Activated CD8-positive, alpha-beta T cell treated with anti-CD3 and anti-CD28 coated beads, Interleukin-2, amount 10 ng/mL, durations not matched to agents 7 days and 5 days (primary cell): Measurements from ENCODE around the gene GFOD2. TPM values are rescaled to one million over a fixed set of nuclear protein-coding genes. Genes with fewer than 3 reads are reported as not detected.

Experiments
- ATAC-seq: fragments of 150-1000 bp; cut with Tn5 transposase; one replicate; pipeline ENCODE4 v1.10.0; 2021; ENCODE audit warnings: moderate library complexity
- CTCF ChIA-PET: fragments of 350-600 bp; sonication (Branson Sonifier 250); formaldehyde crosslinking; loops from one replicate; lab custom pipeline; 2021; ENCODE audit warnings: antibody characterized with exemption; lab: Charles Lee
- POLR2A ChIA-PET: fragments of 350-600 bp; sonication (Branson Sonifier 250); formaldehyde crosslinking; loops from one replicate; lab custom pipeline; 2021; ENCODE audit warnings: antibody characterized with exemption; lab: Charles Lee
- DNase-seq: peaks from one replicate; pipeline ENCODE4 v3.0.0-alpha.2; 2020
- H3K27ac Mint-ChIP-seq: one replicate; pipeline ENCODE4 v1.8.0; 2021; ENCODE audit warnings: mild to moderate bottlenecking, mixed read lengths
- H3K27me3 Mint-ChIP-seq: one replicate; pipeline ENCODE4 v1.8.0; 2021; ENCODE audit warnings: low read depth, mixed read lengths
- H3K36me3 Mint-ChIP-seq: one replicate; pipeline ENCODE4 v1.8.0; 2021; ENCODE audit warnings: low read depth, mixed read lengths
- H3K4me1 Mint-ChIP-seq: one replicate; pipeline ENCODE4 v1.8.0; 2021; ENCODE audit warnings: low read depth, mixed read lengths
- H3K4me3 Mint-ChIP-seq: one replicate; pipeline ENCODE4 v1.8.0; 2021; ENCODE audit warnings: mild to moderate bottlenecking, mixed read lengths
- H3K9me3 Mint-ChIP-seq: one replicate; pipeline ENCODE4 v1.8.0; 2022; ENCODE audit warnings: mixed read lengths; ENCODE audit not compliant: insufficient read depth
- total RNA-seq, 2 experiments: library from RNA; stranded (reverse); gene quantifications; one replicate each; pipeline ENCODE4 v1.2.3, GENCODE V29; 2021

The GFOD2 gene
- total RNA-seq, 2 experiments from 2014 or later = 12.5 to 14.0 TPM

- peak overlapping the region; percentile 19 for H3K27ac Mint-ChIP-seq
- peak; percentile 53 for ATAC-seq
Observed at GRCh38 chr16:67718668-67719047, 458 bp downstream of the GFOD2 start.

DNA sequence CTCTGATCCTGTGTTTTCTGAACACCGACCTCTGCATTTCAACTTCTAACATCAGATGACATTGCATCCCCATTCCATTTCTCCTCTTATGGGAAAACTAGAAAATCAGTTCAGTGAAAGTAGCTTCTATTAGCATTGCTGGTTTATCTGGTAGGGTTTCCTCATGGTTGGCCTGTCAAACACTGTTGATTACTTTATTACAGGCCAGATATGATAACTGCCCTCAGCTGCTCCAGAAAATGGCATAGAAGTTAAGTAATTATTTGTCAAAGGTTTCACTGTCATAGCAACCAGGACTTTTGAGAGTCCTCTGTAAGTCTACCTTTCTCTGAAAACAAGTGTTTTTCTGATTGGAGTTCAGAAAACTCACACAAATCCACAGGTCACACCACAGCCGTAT, 3.0 kb downstream of the GFOD2 start:
- ChIA-PET POLR2A (interaction anchor here (0.6 kb wide), 1 partner anchor 149 kb away, joined by 3 read pairs; no protein-coding TSS in a partner anchor), CTCF (interaction anchor here (1.3 to 1.7 kb wide), 5 partner anchors 11 to 234 kb away, joined by 3 to 4 read pairs (median 3); no protein-coding TSS in a partner anchor)
- no peak for DNase-seq
- Mint-ChIP-seq H3K36me3 (peaks cover 7% of the 10 kb centered on the region), H3K27ac (no peak overlapping the region), H3K4me1 (peaks cover 29% of the 10 kb centered on the region), H3K9me3 (no peaks in the 10 kb centered on the region), H3K4me3 (no peak overlapping the region), H3K27me3 (no peaks in the 10 kb centered on the region)
- ATAC-seq = no peak

More at GRCh38 chr16:67718668-67719047, 458 bp downstream of the GFOD2 start:
- Mint-ChIP-seq H3K4me1 (peaks cover 31% of the 10 kb centered on the region), H3K36me3 (peaks cover 7% of the 10 kb centered on the region), H3K27me3 (no peaks in the 10 kb centered on the region), H3K9me3 (no peaks in the 10 kb centered on the region), H3K4me3 (peak overlapping the region; percentile 99)
- peak; percentile 51 for DNase-seq
- CTCF ChIA-PET = interaction anchor here (0.9 to 2.1 kb wide), 16 partner anchors 42 to 273 kb away, joined by 3 to 13 read pairs (median 4); partner anchors contain the start of genes CARMIL2, CTCF, RANBP10 and TSNAXIP1
- POLR2A ChIA-PET = interaction anchor here (0.5 to 2.3 kb wide), 15 partner anchors 10 to 237 kb away, joined by 3 to 10 read pairs (median 3); partner anchors contain the start of genes ATP6V0D1, RANBP10 and TSNAXIP1

GRCh38 chr16:67714522-67714921, 4.6 kb downstream of the GFOD2 start:
- no peak for ATAC-seq
- peaks cover 7% of the 10 kb centered on the region for H3K36me3 Mint-ChIP-seq
- ChIA-PET CTCF (interaction anchor here (0.9 to 1.9 kb wide), 4 partner anchors 42 to 326 kb away, joined by 3 to 8 read pairs (median 5); no protein-coding TSS in a partner anchor), POLR2A (no interaction called here)
- H3K9me3 Mint-ChIP-seq = no peaks in the 10 kb centered on the region
- no peak for DNase-seq
- no peak overlapping the region for H3K27ac Mint-ChIP-seq
- H3K27me3 Mint-ChIP-seq = no peaks in the 10 kb centered on the region
- H3K4me1 Mint-ChIP-seq = peaks cover 16% of the 10 kb centered on the region
- no peak overlapping the region for H3K4me3 Mint-ChIP-seq

- H3K27me3 Mint-ChIP-seq = no peaks in the 10 kb centered on the region
- DNase-seq = no peak
- H3K27ac Mint-ChIP-seq = no peak overlapping the region
- peaks cover 16% of the 10 kb centered on the region for H3K4me1 Mint-ChIP-seq
- H3K36me3 Mint-ChIP-seq = peaks cover 7% of the 10 kb centered on the region
- H3K9me3 Mint-ChIP-seq = no peaks in the 10 kb centered on the region
- no peak overlapping the region for H3K4me3 Mint-ChIP-seq
- POLR2A ChIA-PET = no interaction called here
- ATAC-seq = no peak
- CTCF ChIA-PET = interaction anchor here (0.7 to 1.9 kb wide), 4 partner anchors 41 to 327 kb away, joined by 3 to 8 read pairs (median 6); no protein-coding TSS in a partner anchor
Observed at GRCh38 chr16:67713647-67714273, 5.4 kb downstream of the GFOD2 start.

DNA sequence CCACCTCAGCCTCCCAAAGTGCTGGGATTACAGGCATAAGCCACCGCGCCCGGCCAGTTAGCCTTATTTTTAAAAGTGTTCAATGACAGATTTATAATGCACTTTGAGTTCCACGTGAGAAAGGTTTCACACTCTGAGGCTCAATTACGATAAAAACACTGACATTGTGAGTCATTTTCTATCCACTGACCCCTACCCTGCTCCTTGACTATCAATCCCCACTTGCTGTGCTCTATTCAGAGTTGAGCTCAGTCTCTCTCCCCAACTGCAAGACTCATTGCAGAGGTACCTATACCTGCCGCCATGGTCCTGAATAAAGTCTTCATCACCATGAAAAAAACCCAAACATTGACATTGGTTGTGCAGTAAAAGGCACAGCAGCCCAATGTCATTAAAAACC, 8.5 kb downstream of the GFOD2 start:
- POLR2A ChIA-PET = no interaction called here
- DNase-seq = no peak
- H3K9me3 Mint-ChIP-seq = no peaks in the 10 kb centered on the region
- H3K36me3 Mint-ChIP-seq = no peaks in the 10 kb centered on the region
- no peaks in the 10 kb centered on the region for H3K4me1 Mint-ChIP-seq
- no peak for ATAC-seq
- no peak overlapping the region for H3K27ac Mint-ChIP-seq
- no peak overlapping the region for H3K4me3 Mint-ChIP-seq
- H3K27me3 Mint-ChIP-seq = no peaks in the 10 kb centered on the region
- CTCF ChIA-PET = no interaction called here

- H3K27me3 Mint-ChIP-seq = no peaks in the 10 kb centered on the region
- no peak for DNase-seq
- no peak overlapping the region for H3K27ac Mint-ChIP-seq
- peaks cover 9% of the 10 kb centered on the region for H3K4me1 Mint-ChIP-seq
- ChIA-PET POLR2A (no interaction called here), CTCF (no interaction called here)
- H3K9me3 Mint-ChIP-seq = no peaks in the 10 kb centered on the region
- no peak for ATAC-seq
- no peak overlapping the region for H3K4me3 Mint-ChIP-seq
- H3K36me3 Mint-ChIP-seq = no peaks in the 10 kb centered on the region
Observed at GRCh38 chr16:67709050-67709449, 10.1 kb downstream of the GFOD2 start.

- H3K4me3 Mint-ChIP-seq = no peak overlapping the region
Observed at GRCh38 chr16:67708368-67708771, 10.7 kb downstream of the GFOD2 start.

GRCh38 chr16:67707790-67708189, 11.3 kb downstream of the GFOD2 start:
- H3K27ac Mint-ChIP-seq = no peak overlapping the region
- peaks cover 22% of the 10 kb centered on the region for H3K4me1 Mint-ChIP-seq
- no peaks in the 10 kb centered on the region for H3K27me3 Mint-ChIP-seq
- no peak for DNase-seq
- no peak for ATAC-seq
- ChIA-PET CTCF (no interaction called here), POLR2A (no interaction called here)
- H3K4me3 Mint-ChIP-seq = no peak overlapping the region
- H3K36me3 Mint-ChIP-seq = peaks cover 3% of the 10 kb centered on the region
- H3K9me3 Mint-ChIP-seq = no peaks in the 10 kb centered on the region

More at GRCh38 chr16:67708368-67708771, 10.7 kb downstream of the GFOD2 start:
- peaks cover 16% of the 10 kb centered on the region for H3K4me1 Mint-ChIP-seq
- POLR2A ChIA-PET = no interaction called here
- DNase-seq (no peak), ATAC-seq (no peak)
- H3K9me3 Mint-ChIP-seq = no peaks in the 10 kb centered on the region
- H3K27me3 Mint-ChIP-seq = no peaks in the 10 kb centered on the region
- peaks cover 3% of the 10 kb centered on the region for H3K36me3 Mint-ChIP-seq
- CTCF ChIA-PET = no interaction called here
- H3K27ac Mint-ChIP-seq = no peak overlapping the region

DNA sequence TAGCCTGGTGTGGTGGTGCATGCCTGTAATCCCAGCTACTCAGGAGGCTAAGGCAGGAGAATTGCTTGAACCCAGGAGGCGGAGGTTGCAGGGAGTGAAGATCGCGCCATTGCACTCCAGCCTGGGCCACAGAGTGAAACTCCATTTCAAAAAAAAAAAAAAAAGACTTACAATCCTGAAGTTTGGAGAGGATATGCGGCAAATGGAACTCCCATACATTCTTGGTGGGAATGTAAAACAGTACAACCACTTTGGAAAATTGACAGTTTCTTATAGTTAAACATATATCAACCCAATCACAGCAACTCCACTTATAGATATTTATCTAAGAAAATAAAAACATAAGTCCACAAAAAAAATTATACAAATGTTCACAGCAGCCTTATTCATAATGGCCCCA, 11.9 kb downstream of the GFOD2 start:
- ChIA-PET CTCF (no interaction called here), POLR2A (no interaction called here)
- H3K27me3 Mint-ChIP-seq = no peaks in the 10 kb centered on the region
- H3K4me3 Mint-ChIP-seq = no peak overlapping the region
- DNase-seq = no peak
- peaks cover 3% of the 10 kb centered on the region for H3K36me3 Mint-ChIP-seq
- no peak overlapping the region for H3K27ac Mint-ChIP-seq
- ATAC-seq = no peak
- H3K4me1 Mint-ChIP-seq = peaks cover 25% of the 10 kb centered on the region
- H3K9me3 Mint-ChIP-seq = no peaks in the 10 kb centered on the region

- Mint-ChIP-seq H3K9me3 (no peaks in the 10 kb centered on the region), H3K27me3 (no peaks in the 10 kb centered on the region), H3K27ac (peak overlapping the region; percentile 92), H3K4me1 (peaks cover 30% of the 10 kb centered on the region), H3K4me3 (no peak overlapping the region), H3K36me3 (peaks cover 3% of the 10 kb centered on the region)
- no peak for ATAC-seq
- DNase-seq = no peak
- CTCF ChIA-PET = interaction anchor here (1.3 to 2.1 kb wide), 2 partner anchors 12 to 16 kb away, joined by 4 read pairs; partner anchors contain the start of gene GFOD2
- POLR2A ChIA-PET = interaction anchor here (0.7 kb wide), 1 partner anchor 84 kb away, joined by 3 read pairs; no protein-coding TSS in a partner anchor
Observed at GRCh38 chr16:67704110-67704509, 15.0 kb downstream of the GFOD2 start.

GRCh38 chr16:67703626-67704025, 15.5 kb downstream of the GFOD2 start:
- Mint-ChIP-seq H3K4me1 (peaks cover 30% of the 10 kb centered on the region), H3K9me3 (no peaks in the 10 kb centered on the region), H3K36me3 (peaks cover 4% of the 10 kb centered on the region), H3K27ac (peak overlapping the region; percentile 92), H3K27me3 (no peaks in the 10 kb centered on the region), H3K4me3 (peak overlapping the region; percentile 40)
- DNase-seq (peak; percentile 46), ATAC-seq (peak; percentile 84)
- ChIA-PET POLR2A (no interaction called here), CTCF (interaction anchor here (1.3 kb wide), 1 partner anchor 16 kb away, joined by 4 read pairs; the partner anchor contains the start of gene GFOD2)

GRCh38 chr16:67702130-67702529, 17.0 kb downstream of the GFOD2 start:
- ChIA-PET POLR2A (no interaction called here), CTCF (no interaction called here)
- peaks cover 30% of the 10 kb centered on the region for H3K4me1 Mint-ChIP-seq
- no peaks in the 10 kb centered on the region for H3K9me3 Mint-ChIP-seq
- ATAC-seq (no peak), DNase-seq (no peak)
- peak overlapping the region; percentile 25 for H3K27ac Mint-ChIP-seq
- H3K27me3 Mint-ChIP-seq = no peaks in the 10 kb centered on the region
- H3K36me3 Mint-ChIP-seq = peaks cover 5% of the 10 kb centered on the region
- H3K4me3 Mint-ChIP-seq = no peak overlapping the region
